Middle frontal gyrus (tissue), 1 donor: ENCODE measurements around the gene PXDN.

Source experiments
- DNase-seq: peaks from one replicate; pipeline ENCODE4 v3.0.0-alpha.2; 2015; ENCODE audit warnings: low spot score; ENCODE audit errors: extremely low spot score

Gene PXDN

GRCh38 chr2:1600191-1601066 is 143.9 kb downstream of the PXDN start:
- DNase-seq = no peak

GRCh38 chr2:1599301-1600085 is 144.8 kb downstream of the PXDN start:
- no peak for DNase-seq

- DNase-seq = no peak
Observed at GRCh38 chr2:1598800-1599199, 145.5 kb downstream of the PXDN start.

- no peak for DNase-seq
Observed at GRCh38 chr2:1598041-1598710, 146.1 kb downstream of the PXDN start.

GRCh38 chr2:1595274-1595673 is 149.0 kb downstream of the PXDN start:
- DNase-seq = no peak

- no peak for DNase-seq
Observed at GRCh38 chr2:1594373-1595171, 149.7 kb downstream of the PXDN start.

GRCh38 chr2:1594123-1594372 is 150.3 kb downstream of the PXDN start:
- no peak for DNase-seq

GRCh38 chr2:1593371-1594122 is 150.8 kb downstream of the PXDN start:
- DNase-seq = no peak

- DNase-seq = no peak
Observed at GRCh38 chr2:1591978-1592907, 152.1 kb downstream of the PXDN start.

- DNase-seq = no peak
Observed at GRCh38 chr2:1591461-1591770, 152.9 kb downstream of the PXDN start.

GRCh38 chr2:1590596-1591460 is 153.5 kb downstream of the PXDN start:
- no peak for DNase-seq

GRCh38 chr2:1588978-1589621 is 155.2 kb downstream of the PXDN start:
- no peak for DNase-seq

- DNase-seq = no peak
Observed at GRCh38 chr2:1588051-1588977, 156.0 kb downstream of the PXDN start.

- no peak for DNase-seq
Observed at GRCh38 chr2:1586923-1587840, 157.1 kb downstream of the PXDN start.

GRCh38 chr2:1586251-1586922 is 157.9 kb downstream of the PXDN start:
- DNase-seq = no peak

- DNase-seq = no peak
Observed at GRCh38 chr2:1585635-1586034, 158.7 kb downstream of the PXDN start.
